Testis (tissue), 2 donors: ENCODE results near the gene TMED5.

Experiments
- POLR2A ChIP-seq: fragments of 450-650 bp; IDR thresholded peaks from one replicate; pipeline ENCODE4 v1.6.1; 2017; ENCODE audit warnings: antibody characterized with exemption, mild to moderate bottlenecking, moderate library complexity
- TF ChIP-seq, protein P1 (sequence below), 3 experiments: fragments of 450-650 bp in 2 of 3; fragments of 200-600 bp in 1 of 3; sonication (generic) in 1 of 3; IDR thresholded peaks; one replicate each; pipeline ENCODE4 v1.5.1; 2016 to 2019; ENCODE audit warnings: antibody characterized with exemption in 3 of 3, mild to moderate bottlenecking in 2 of 3, moderate library complexity in 1 of 3

DNA sequence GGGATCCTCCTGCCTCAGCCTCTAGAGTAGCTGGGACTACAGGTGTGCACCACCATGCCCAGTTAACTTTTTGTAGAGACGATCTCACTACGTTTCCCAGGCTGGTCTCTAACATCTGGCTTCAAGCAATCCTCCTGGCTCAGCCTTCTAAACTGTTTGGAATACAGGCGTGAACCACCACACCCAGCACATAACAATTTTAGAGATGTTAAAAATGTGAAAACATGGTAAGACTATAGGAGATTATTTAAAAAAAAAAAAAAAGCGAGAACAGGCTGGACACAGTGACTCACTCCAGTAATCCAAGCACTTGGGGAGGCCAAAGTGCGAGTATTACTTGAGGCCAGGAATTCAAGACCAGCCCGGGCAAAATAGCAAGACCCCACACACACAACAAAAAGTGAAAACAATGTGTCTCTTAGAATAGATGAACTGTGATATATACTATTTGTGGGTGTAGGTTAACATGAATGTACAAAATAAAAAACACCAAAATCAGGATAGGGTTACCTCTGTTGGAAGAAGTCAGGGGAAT, 19.9 kb upstream of the TMED5 start:
- TF ChIP-seq POLR2A = no peak
- TF ChIP-seq, protein P1, sequence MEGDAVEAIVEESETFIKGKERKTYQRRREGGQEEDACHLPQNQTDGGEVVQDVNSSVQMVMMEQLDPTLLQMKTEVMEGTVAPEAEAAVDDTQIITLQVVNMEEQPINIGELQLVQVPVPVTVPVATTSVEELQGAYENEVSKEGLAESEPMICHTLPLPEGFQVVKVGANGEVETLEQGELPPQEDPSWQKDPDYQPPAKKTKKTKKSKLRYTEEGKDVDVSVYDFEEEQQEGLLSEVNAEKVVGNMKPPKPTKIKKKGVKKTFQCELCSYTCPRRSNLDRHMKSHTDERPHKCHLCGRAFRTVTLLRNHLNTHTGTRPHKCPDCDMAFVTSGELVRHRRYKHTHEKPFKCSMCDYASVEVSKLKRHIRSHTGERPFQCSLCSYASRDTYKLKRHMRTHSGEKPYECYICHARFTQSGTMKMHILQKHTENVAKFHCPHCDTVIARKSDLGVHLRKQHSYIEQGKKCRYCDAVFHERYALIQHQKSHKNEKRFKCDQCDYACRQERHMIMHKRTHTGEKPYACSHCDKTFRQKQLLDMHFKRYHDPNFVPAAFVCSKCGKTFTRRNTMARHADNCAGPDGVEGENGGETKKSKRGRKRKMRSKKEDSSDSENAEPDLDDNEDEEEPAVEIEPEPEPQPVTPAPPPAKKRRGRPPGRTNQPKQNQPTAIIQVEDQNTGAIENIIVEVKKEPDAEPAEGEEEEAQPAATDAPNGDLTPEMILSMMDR (IDR thresholded peaks at IDR 0.05) = no peak
